ENCODE data around the gene MAP6.
"Not testable (repeated sequence)": the region's sequence is repeated elsewhere in the genome, so short reads cannot be mapped to it uniquely, and the experiment has no call there.

Gene MAP6

GRCh38 chr11:75705541-75705940 lies 36.7 kb upstream of the MAP6 start:
- in situ Hi-C loops (cut with HindIII; ENCODE audit: low sequenced_read_pairs): no loop called here
- TF ChIP-seq CTCF (IDR thresholded peaks at IDR 0.05; ENCODE audit: low read depth, low read length): no peak
- no peak for DNase-seq (ENCODE audit: low read depth, low spot score)
- H3K4me3 ChIP-seq (ENCODE audit: low read depth, low read length): no peak overlapping the region

GRCh38 chr11:75703695-75704237 lies 34.9 kb upstream of the MAP6 start:
- no peak overlapping the region for H3K4me3 ChIP-seq (ENCODE audit: low read depth, low read length)
- TF ChIP-seq CTCF (IDR thresholded peaks at IDR 0.05; ENCODE audit: low read depth, low read length): no peak
- DNase-seq (ENCODE audit: low read depth, low spot score): no peak
- in situ Hi-C loops (cut with HindIII; ENCODE audit: low sequenced_read_pairs): no loop called here

DNA sequence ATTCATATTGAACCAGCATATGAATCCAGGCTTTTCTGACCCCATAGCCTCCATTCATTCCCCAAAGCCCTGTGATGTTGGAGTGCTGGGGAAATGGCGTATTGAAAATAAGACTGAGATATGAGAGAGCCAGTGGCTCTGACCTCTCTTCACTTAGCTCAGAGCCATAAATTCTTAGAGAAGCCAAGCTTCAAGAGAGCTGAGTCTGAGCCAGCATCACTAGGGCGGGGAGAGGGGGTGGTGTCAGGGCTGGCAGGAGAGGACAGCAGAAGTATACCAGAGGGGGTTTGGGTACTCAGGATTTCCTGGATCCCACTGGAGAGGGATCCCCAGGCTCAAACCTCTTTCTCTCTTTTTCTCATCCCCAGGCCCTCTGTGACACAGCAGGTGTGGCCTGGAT lies 32.1 kb upstream of the MAP6 start:
- no peak for TF ChIP-seq CTCF (IDR thresholded peaks at IDR 0.05; ENCODE audit: low read depth, low read length)
- in situ Hi-C loops (cut with HindIII; ENCODE audit: low sequenced_read_pairs): no loop called here
- no peak overlapping the region for H3K4me3 ChIP-seq (ENCODE audit: low read depth, low read length)
- no peak for DNase-seq (ENCODE audit: low read depth, low spot score)

GRCh38 chr11:75697906-75698581 lies 29.2 kb upstream of the MAP6 start:
- no peak overlapping the region for H3K4me3 ChIP-seq (ENCODE audit: low read depth, low read length)
- no peak for DNase-seq (ENCODE audit: low read depth, low spot score)
- TF ChIP-seq CTCF (IDR thresholded peaks at IDR 0.05; ENCODE audit: low read depth, low read length): no peak
- in situ Hi-C loops (cut with HindIII; ENCODE audit: low sequenced_read_pairs): no loop called here

DNA sequence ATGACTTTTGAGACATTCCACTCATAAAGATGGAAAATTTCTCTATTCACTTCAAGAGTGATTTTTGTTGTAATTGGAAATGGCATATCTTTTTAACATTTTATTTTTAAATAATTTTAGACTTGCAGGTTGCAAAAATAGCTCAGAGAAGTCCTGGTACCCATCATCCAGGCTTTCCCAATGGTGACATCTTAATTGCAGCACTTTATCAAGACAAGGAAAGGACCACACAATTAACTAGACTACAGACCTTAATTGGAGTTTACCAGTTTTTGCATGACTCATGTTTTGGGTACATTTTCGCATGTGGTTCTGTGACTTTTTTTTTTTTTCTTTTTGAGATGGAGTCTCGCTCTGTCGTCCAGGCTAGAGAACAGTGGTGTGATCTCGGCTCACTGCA lies 23.0 kb upstream of the MAP6 start:
- in situ Hi-C loops (cut with HindIII; ENCODE audit: low sequenced_read_pairs): no loop called here
- TF ChIP-seq CTCF (IDR thresholded peaks at IDR 0.05; ENCODE audit: low read depth, low read length): no peak
- no peak for DNase-seq (ENCODE audit: low read depth, low spot score)
- H3K4me3 ChIP-seq (ENCODE audit: low read depth, low read length): no peak overlapping the region

DNA sequence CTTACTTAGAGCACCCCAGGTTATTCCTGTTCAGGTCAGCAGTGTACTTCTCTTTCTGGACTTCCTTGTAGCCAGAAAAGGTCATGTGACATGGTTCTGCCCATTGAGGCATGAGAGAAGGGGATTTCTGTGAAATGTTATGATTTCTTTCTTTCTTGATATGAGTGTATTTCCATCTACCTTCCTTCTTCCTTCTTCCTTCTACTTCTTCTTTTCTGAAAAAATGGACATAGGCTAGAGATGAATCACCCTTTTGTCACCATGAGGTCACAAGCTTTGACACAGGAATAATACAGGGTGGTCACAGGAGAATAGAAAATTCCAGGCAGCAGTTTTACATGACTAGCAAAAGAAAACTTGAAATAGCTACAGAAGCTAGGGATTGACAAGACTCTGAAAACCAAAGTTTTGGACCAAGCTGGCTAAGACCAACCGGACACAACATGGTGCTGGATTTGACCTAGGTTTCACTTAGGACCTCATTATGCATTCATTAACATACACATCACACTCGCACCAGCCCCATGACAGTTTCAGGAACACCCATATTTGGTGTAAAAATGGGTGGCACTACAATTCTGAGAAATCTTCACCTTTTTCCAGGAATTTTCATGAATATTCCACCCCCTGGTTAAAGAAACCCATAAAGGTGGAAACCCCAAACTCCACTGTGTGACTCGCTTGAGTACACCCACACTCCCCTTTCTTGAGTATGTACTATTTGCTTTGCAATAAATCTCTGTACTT lies 21.2 kb upstream of the MAP6 start:
- in situ Hi-C loops (cut with HindIII; ENCODE audit: low sequenced_read_pairs): no loop called here
- TF ChIP-seq CTCF (IDR thresholded peaks at IDR 0.05; ENCODE audit: low read depth, low read length): no peak
- H3K4me3 ChIP-seq (ENCODE audit: low read depth, low read length): no peak overlapping the region
- no peak for DNase-seq (ENCODE audit: low read depth, low spot score)

- H3K4me3 ChIP-seq (ENCODE audit: low read depth, low read length); DNase-seq (ENCODE audit: low read depth, low spot score); in situ Hi-C loops (cut with HindIII; ENCODE audit: low sequenced_read_pairs): not testable (repeated sequence)
Measured at GRCh38 chr11:75683856-75684255, 15.0 kb upstream of the MAP6 start.

Measured in astrocyte of the spinal cord (primary cell).